ENCODE results near the gene NDC1.
A peak's percentile ranks its signal among the peaks of the same experiment; 100 is the strongest.
"Not testable (repeated sequence)": the region's sequence is repeated elsewhere in the genome, so short reads cannot be mapped to it uniquely, and the experiment has no call there.

The NDC1 gene

DNA sequence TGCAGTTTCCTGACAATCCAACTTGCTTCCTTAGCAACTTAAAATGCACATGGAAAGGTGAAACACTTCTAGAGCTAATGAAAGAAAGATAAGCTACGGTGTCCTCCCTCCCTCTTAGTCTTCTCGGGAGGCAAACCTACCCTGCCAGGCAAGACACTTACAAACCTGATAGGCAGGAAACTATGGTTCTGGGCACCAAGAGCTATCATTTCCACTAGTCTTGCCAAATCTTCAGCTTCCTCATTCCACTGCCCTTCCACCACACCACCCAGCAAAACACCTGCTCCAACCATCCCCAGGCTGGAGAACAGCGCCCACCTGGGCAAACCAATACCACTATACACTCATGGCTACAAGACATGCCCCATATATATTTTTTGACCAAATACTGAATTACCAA is 15.2 kb downstream of the NDC1 start:
- no peak for DNase-seq

DNA sequence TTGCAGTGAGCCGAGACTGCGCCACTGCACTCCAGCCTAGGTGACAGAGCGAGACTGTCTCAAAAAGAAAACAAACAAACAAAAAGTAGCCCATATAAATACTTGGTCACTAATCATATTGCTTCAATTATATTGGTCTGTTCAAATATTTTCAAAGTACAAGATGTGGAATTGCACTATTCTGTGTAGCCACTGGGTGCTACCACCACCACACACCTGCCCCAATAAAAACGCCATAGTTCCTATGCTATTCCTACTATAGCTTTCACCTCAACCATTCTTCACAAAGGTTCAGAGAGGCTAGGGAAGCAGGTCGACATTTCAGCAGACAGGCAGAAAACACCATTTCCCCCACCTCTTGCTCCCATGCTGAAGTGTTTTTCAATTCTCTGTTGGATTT is 16.7 kb downstream of the NDC1 start:
- DNase-seq: no peak

DNA sequence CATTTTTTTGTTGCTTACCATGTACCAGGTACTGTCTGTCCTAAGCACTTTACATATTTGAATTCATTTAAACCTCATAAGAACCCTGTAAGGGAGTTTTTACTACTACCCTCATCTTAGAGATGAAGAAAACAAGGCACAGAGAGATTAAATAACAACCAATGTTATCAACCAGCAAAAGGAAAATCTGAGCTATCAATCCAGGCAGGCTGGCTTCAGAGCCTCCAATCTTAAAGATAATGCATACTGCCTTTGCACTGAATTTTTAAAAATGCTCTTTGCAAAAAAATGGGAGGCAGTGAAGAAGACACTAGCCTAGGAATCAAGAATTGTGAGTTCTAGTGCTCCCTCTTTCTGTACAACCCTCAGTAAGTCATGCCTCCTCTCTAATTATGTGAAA is 18.7 kb downstream of the NDC1 start:
- DNase-seq: no peak

DNA sequence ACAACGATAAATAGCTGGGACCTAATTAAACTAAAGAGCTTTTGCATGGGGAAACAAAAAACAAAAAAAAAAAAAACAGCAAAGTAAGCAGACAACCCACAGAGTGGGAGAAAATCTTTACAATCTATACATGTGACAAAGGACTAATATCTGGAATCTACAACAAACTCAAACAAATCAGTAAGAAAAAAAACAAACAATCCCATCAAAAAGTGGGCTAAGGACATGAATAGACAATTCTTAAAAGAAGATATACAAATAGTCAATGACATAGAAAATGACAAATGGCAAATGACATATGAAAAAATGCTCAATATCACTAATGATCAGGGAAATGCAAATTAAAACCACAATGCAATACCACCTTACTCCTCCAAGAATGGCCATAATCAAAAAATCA is 21.5 kb downstream of the NDC1 start:
- DNase-seq: not testable (repeated sequence)

DNA sequence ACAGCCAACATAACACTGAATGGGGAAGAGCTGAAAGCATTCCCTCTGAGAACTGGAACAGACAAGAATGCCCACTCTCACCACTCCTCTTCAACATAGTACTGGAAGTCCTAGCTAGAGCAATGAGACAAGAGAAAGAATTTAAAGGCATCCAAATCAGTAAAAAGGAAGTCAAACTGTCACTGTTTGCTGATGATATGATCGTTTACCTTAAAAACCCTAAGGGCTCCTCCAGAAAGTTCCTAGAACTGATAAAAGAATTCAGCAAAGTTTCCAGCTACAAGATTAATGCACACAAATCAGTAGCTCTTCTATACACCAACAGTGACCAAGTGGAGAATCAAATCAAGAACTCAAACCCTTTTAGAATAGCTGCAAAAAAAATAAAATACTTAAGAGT is 22.6 kb downstream of the NDC1 start:
- DNase-seq: not testable (repeated sequence)

DNA sequence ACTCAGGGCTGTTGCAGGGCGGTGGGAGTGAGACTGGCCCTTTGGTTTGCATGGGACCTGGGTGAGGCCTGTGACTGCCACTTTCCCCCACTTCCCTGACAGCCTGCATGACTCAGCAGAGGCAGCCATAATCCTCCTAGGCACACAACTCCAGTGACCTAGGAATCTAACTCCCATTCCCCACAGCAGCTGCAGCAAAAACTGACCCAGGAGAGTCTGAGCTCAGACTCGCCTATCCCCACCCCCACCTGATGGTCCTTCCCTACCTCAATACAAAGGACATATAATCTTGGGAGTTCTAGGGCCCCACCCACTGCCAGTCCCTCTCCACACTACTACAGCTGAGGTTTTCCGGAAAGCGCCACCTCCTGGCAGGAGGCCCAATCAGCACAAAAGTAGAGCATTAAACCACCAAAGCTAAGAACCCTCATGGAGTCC is 26.7 kb downstream of the NDC1 start:
- no peak for DNase-seq

DNA sequence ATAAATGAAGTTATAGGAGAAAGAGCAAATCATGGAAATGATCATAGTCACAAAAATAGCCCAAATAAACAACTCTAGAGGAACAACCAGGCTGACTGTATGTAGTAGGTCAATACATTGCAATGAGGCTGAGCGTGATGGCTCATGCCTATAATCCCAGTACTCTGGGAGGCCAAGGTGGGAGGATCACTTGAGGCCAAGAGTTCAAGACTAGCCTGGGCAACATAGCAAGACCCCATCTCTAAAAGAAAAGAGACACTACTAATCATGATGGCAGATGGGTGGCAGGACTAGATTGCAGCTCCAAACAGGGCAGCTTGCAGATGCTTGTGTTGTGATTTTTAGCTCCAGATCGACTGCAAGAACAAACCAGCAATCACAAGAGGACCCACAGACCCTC is 27.6 kb downstream of the NDC1 start:
- no peak for DNase-seq

DNA sequence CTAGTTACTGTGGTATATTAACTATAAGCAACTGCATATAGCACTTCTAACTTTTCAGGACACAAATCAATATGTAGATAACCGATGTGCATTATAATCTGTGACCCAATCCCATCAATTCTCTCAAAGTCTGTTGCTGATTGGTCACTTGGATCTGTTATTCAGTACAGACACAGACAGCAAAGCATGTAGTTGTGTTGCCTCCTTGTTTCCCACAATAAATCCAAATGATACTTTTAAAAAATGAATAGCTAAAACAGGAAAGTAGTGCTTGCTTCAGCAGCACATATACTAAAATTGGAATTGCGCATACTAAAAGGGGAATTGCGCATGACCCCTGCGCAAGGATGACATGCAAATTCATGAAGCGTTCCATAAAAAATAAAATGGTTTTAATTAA is 28.1 kb downstream of the NDC1 start:
- DNase-seq: no peak

DNA sequence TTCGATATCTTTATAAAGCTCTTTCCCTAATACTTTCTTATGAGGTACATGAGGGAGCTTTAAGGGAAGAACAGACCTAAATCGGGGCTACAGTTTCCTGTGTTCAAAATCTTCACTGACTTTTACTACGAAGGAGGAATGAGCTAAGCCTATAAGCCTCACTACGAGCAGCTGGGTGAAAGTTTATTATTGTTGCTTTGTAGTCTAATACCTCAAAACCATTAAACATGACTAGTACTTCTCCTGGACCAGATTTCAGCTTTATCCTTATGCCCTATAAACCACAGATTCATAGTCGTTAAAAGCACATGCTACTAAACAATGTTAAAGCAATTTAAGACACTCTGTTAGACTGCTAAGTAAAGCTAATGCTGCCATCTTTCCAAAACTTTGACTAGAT is 30.2 kb downstream of the NDC1 start:
- DNase-seq: no peak

DNA sequence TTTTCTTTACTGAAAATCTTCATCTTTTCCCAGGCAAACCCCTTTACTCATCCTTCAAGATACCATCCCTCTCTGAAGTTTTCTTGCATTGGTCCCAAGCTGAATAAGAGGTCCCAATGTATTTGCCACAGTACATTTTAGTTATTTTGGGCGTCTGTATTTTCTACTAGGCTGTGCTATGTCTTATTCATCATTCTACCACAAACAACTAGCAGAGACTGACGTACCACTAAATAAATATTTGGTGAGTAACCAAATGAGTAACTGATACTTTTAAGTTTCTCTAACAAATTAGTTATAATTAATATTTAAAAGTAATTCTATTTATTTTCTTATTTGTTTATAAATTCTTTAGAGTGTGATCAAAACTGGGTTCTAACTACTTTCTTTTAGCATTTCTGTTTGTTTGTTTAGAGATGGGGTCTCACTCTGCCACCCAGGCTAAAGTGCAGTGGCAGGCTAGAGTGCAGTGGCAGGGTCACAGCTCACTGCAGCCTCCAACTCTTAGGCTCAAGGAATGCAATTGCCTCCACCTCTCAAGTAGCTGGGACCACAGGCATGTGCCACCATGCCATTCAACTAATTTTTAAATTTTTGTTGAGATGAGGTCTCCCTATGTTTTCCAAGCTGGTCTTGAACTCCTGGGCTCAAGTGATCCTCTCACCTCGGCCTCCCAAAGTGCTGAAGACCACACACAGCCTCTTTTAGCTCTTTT is 33.1 kb downstream of the NDC1 start:
- no peak for DNase-seq

DNA sequence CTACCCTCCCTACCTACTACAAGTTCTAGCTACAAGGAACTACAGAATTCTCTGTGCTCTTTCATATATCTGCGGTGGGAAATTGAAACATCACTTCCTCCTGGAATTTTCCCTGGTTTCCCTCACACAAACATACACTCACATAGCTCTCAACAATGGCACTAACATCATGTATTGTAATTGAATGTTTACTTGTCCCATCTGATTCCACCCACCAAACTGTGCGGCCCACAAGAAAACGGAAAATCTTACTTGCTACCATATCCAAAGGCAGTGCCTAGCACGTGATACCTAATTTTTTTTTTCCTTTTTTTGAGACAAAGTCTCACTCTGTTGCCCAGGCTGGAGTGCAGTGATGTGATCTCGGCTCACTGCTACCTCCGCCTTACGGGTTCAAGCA is 33.9 kb downstream of the NDC1 start:
- no peak for DNase-seq

DNA sequence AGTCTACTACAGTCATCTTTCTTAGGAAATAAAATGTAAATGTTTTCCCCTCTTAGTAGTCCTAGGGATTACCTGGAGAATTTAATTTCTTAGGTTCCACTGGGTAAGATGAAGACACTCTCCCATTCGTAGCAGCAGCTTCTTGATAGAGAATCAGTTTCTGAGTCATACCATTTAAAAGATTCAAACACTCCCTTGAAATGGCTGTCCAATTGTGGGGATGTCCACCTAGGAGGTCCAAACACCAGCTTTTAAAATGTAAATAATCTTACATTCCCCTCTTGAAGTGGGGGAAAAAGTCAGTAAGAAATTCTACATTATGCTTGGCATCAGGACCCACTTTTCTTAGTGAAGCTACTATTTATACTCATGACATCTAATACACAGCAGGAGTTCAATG is 37.5 kb downstream of the NDC1 start:
- no peak for DNase-seq

DNA sequence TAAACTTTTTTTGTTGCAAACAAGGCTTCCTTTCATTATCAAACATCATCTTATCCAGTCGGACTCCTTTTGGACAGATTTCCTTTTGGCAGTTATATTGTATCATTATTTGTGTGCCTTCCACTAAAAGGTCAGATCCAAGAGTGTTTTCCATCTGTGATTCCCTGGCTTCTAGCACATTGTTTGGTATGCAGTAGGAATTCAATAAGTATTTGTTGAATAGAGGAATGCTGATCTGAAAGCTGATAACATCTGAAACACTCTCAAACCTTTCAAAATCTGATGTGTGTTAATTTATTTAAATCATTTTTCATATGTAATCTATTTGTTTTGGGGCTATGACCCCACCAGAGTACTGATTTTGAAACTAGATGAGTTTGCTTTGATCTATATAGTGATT is 39.0 kb downstream of the NDC1 start:
- DNase-seq: no peak

DNA sequence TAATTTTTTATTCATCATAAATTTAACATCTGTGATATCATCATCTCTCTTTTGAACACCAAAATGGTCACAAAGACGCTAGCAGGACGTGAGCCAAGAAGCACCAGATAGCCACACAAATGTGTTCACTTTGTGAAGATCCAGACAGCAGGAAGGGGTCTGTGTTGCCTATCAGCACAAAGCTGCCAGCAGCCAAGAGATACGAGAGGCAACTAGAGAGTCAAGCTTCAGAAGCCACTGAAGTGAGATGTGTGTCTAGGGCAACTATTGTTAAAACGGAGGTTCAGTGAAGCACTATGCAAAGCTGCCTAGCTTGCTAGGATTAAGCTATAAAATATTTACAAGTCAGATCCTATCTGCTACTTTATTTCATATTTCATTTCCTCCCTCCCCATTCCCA is 45.3 kb downstream of the NDC1 start:
- no peak for DNase-seq

DNA sequence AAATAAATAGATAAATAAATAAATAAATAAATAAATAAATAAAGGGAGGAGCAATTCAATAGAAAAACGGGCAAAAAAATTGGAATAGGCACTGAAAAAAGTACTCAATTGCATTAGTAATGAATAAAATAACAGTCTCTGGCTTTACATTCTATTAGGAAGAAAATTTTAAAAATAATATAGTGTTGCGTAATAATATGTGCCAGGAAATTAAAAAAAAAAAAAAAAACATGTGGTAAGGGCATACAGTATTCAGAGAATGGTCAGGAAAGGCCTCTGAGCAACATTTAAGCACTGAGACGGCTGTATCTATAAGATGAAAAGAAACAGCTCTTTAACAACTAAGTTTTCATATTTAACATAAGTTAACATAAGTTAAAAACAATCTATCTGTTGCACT is 50.4 kb downstream of the NDC1 start:
- no peak for DNase-seq

DNA sequence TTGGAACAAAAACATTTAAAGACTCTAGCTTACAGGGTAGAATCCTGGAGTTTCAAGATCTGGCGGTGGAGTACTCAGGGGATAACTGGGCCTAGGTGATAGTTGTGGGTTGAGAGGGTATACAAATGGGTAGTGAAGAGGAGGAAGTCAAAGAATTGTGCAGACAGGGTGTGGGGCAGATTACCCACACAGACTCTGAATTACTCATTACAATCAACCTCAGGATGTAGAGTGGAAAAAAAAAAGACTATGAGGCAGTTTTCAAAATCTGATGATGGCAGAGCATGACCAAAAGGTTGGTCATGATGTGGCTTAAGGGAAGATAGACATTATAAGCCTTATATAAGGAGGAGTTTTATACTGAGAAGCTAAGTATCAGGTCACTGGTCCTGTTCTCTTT is 55.0 kb downstream of the NDC1 start:
- DNase-seq: no peak

DNA sequence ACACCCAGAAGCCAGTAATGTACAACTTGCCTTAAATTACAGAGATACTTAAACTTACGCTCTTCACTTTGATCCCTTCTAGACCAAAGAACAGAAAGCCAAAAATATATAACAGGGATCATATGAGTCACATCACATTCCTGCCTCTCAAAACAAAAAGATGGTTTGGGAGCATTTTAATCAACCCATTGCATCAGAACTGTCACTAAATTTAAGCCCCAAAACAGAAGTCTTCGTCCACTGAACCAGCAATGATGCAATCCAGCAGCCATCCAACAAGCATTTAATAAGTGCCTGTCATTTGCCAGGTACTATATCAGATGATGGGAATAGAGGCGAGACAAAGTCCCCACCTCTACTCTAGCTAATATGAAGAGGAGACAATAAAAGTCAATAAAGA is 56.4 kb downstream of the NDC1 start:
- no peak for DNase-seq

DNA sequence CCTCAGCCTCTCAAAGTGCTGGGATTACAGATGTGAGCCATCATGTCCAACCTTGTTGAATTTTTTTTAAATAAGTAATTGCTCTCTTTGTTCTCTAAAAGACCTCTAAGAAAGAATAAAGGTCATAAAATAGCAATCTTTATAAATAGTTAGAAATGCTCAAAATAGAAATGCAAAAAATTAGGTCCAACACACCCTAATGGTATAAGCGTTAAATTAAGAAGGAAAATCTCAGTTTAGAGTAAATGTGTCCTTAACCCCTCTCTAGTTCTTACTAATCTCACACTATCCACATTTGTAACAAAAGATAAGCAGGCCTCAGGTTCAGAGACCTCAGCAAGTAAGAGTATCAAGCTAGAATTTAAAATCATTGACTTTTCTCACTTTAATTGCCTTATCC is 60.8 kb downstream of the NDC1 start:
- DNase-seq: no peak

DNA sequence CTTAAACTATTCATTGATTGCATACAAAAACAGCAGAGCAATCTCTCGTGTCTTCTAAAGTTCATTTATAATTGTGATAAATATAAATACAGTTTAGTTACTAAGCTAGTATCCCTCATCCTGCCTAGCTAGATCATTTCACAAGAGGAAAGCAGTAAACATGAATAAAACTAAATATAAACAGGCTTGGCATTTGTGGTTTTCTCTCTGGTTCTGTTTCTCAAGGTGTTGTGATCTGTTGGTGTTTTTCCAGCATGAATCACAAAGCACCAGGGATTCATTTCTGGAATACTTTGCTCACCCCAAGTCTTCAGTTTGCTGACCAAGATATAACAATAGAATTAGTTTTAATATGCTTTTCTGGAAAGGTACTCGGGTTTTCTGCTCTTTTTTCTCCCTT is 66.4 kb downstream of the NDC1 start:
- no peak for DNase-seq

DNA sequence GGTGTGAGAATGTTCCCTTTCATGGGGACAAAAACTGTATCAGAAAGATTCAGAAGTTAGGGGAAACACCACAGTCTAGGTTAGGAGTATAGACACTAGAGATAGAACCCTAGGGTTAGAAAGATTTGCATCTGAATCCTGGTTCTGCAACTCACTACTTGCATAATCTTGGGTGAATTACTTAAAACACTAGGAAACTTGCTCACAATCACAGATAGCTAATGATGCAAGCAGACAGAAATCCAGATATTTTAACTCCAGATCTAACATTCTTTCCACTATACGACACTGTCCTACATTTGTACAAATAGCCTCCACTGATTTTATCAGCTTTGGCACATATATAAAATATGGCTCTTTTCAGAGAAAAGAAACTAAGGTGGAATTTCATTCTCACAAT is 68.3 kb downstream of the NDC1 start:
- DNase-seq: no peak

DNA sequence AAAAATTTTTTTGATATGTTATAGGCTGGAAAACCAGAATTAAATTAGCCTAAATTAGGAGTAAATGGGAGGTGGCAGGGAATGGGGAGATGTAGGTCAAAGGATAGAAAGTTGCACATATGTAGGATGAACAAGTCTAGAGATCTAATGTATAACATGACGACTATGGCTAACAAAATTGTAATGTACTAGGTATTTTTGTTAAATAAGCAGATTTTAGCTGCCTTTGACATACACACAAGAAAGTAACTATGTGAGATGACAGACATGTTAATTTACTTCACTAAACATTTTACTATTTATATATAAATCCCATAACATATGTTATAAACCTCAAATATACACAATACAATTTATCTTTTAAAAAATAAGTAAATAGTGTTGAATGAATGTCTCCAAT is 68.9 kb downstream of the NDC1 start:
- DNase-seq: no peak

DNA sequence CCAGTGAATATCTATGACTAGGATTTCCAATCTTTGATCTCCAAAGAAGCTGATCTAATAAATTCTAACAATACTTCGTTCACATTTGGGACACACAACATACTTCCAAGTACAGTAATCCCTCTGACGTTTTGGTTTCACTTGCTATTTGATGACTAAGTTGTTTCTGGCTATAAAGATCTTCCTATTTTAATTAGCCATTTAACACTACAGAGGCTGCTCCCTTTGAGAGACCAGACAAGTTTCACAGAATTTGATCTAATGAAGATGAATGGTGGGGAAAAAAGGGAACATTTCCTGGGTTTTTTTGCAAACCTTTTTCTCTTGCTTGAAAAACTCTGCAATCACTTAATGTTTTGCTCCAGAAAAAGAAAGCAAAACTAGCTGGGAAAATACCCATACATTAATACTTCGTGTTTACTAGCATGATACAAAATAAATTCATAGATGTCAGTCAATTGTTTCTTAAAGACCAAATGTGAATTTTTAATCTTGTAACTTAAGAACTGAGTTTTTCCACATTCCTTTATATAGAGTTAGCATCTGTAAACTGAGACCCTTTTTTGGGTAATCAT is 71.2 kb downstream of the NDC1 start:
- DNase-seq: peak; percentile 13

DNA sequence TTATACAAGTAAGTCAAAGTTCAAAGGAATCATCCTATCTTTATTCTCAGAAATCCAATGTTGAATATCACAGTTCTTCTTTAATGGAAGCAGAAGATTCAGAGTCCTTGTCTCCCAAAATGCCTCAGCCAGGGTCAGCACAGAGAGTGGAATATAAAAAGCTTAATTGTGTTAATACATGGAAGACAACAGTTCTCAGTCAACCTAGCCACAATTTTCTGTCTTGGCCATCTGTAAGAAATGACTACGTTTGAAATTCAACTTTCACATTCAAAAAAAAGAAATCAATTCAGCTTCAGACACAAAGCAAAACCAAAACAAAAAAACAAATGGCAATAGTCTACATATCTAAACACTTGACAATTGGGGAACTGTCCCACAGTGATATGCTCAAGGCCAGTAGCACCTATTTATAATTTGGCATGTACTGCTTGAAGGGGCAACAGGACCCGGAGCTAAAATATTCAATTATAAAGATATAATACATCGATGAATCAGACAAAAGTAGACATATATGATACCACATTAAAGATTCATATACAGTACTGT is 71.8 kb downstream of the NDC1 start:
- peak; percentile 7 for DNase-seq

DNA sequence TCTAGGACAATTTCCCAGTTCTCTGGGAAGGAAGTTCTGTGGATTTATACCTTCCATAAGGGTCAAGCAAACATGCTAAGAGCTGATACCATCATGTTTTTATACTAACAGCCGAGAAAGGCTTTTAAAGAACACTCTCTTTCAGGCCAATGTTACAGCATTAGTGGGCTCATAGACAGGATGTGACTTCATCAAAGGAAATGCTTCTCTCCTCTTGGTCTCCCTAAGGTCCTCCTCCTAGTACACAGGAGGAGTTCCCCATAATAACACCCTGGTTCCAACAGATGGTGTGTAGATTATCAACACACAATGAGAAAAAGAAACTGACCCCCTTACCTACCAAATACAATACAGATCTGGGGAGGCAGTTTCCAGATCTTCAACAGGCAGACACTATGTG is 72.4 kb downstream of the NDC1 start:
- peak; percentile 52 for DNase-seq

DNA sequence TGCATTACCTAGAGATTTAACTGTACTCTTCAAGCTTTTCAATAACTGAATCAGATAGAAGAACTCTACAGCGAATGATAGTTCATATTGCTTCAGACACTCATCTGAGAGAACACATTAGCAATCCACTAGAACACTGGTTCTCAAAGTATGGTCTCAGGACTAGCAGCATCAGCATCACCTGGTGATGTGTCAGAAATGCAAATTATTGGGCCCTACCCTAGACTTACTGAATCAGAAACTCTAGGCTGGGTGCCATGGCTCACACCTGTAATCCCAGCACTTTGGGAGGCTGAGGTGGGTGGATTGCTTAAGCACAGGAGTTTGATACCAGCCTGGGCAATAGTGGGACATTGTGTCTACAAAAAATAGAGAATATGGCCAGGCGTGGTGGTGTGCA is 74.2 kb downstream of the NDC1 start:
- DNase-seq: no peak

All from CD4-positive, alpha-beta T cell treated with Interleukin-21 for 1 hour (primary cell).